Measurements from ENCODE around the gene PLPP6. TPM values are rescaled to one million over a fixed set of nuclear protein-coding genes. Genes with fewer than 3 reads are reported as not detected.

Gene PLPP6
- total and polyA plus RNA-seq, 2 of the 13 experiments (the other 11 are each of a cell fraction or from before 2014, with no cell fraction given) = 12.1 to 15.5 TPM

DNA sequence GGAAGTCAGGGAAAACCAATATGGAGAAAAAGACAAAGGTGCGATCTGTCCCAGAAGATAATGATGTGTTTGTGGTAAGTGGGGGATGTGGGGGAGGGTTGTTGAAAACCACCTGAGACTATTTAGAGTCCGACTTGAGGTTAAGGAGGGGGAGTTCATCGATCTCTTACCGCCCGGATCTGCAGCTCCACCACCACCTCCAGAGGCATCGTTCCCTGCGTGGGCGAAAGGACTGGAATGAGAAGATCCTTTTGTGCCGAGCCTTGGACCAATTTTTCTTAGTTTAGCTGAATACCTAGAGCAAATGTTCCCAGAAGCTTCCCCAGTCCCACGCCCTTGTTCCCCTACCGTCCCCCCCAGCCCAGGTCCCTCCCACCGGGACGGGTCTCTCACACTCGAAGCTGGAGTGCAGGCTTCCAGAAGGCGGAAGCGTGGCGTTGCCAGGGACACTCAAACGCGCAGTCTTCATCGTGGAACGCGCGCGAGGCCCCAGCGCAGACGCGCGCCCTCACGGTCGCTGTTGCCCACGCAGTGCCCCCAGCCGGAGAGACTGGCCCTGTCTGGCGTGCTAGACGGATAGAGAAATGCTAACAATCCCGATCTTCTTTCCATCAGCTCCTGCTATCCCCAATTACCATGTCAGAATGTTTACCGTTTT, 4.1 kb downstream of the PLPP6 start, which contains the start of gene SPATA6L (continued):
- no peak for TF ChIP-seq SMC3 (IDR thresholded peaks at IDR 0.05; ENCODE audit: low read length)
- TF ChIP-seq FOXO1 (CRISPR knock-in tag; IDR thresholded peaks at IDR 0.05) = 0 out of 2 replicates have a peak, but pooled peaks have one; percentile 18
- TF ChIP-seq, protein P1, sequence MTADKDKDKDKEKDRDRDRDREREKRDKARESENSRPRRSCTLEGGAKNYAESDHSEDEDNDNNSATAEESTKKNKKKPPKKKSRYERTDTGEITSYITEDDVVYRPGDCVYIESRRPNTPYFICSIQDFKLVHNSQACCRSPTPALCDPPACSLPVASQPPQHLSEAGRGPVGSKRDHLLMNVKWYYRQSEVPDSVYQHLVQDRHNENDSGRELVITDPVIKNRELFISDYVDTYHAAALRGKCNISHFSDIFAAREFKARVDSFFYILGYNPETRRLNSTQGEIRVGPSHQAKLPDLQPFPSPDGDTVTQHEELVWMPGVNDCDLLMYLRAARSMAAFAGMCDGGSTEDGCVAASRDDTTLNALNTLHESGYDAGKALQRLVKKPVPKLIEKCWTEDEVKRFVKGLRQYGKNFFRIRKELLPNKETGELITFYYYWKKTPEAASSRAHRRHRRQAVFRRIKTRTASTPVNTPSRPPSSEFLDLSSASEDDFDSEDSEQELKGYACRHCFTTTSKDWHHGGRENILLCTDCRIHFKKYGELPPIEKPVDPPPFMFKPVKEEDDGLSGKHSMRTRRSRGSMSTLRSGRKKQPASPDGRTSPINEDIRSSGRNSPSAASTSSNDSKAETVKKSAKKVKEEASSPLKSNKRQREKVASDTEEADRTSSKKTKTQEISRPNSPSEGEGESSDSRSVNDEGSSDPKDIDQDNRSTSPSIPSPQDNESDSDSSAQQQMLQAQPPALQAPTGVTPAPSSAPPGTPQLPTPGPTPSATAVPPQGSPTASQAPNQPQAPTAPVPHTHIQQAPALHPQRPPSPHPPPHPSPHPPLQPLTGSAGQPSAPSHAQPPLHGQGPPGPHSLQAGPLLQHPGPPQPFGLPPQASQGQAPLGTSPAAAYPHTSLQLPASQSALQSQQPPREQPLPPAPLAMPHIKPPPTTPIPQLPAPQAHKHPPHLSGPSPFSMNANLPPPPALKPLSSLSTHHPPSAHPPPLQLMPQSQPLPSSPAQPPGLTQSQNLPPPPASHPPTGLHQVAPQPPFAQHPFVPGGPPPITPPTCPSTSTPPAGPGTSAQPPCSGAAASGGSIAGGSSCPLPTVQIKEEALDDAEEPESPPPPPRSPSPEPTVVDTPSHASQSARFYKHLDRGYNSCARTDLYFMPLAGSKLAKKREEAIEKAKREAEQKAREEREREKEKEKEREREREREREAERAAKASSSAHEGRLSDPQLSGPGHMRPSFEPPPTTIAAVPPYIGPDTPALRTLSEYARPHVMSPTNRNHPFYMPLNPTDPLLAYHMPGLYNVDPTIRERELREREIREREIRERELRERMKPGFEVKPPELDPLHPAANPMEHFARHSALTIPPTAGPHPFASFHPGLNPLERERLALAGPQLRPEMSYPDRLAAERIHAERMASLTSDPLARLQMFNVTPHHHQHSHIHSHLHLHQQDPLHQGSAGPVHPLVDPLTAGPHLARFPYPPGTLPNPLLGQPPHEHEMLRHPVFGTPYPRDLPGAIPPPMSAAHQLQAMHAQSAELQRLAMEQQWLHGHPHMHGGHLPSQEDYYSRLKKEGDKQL (CRISPR knock-in tag; IDR thresholded peaks at IDR 0.05; ENCODE audit: low read depth) = no peak
- peak; percentile 56 for TF ChIP-seq ZBTB38 (CRISPR knock-in tag; IDR thresholded peaks at IDR 0.05)
- peak; percentile 34 for TF ChIP-seq HNRNPK (IDR thresholded peaks at IDR 0.05; ENCODE audit: low read depth, low read length, poor library complexity, severe bottlenecking)
- TF ChIP-seq, protein P2, sequence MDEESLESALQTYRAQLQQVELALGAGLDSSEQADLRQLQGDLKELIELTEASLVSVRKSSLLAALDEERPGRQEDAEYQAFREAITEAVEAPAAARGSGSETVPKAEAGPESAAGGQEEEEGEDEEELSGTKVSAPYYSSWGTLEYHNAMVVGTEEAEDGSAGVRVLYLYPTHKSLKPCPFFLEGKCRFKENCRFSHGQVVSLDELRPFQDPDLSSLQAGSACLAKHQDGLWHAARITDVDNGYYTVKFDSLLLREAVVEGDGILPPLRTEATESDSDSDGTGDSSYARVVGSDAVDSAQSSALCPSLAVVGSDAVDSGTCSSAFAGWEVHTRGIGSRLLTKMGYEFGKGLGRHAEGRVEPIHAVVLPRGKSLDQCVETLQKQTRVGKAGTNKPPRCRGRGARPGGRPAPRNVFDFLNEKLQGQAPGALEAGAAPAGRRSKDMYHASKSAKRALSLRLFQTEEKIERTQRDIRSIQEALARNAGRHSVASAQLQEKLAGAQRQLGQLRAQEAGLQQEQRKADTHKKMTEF (CRISPR knock-in tag; IDR thresholded peaks at IDR 0.05) = peak; percentile 55; the same call in 1 of the 2 replicates
- TF ChIP-seq, protein P3, sequence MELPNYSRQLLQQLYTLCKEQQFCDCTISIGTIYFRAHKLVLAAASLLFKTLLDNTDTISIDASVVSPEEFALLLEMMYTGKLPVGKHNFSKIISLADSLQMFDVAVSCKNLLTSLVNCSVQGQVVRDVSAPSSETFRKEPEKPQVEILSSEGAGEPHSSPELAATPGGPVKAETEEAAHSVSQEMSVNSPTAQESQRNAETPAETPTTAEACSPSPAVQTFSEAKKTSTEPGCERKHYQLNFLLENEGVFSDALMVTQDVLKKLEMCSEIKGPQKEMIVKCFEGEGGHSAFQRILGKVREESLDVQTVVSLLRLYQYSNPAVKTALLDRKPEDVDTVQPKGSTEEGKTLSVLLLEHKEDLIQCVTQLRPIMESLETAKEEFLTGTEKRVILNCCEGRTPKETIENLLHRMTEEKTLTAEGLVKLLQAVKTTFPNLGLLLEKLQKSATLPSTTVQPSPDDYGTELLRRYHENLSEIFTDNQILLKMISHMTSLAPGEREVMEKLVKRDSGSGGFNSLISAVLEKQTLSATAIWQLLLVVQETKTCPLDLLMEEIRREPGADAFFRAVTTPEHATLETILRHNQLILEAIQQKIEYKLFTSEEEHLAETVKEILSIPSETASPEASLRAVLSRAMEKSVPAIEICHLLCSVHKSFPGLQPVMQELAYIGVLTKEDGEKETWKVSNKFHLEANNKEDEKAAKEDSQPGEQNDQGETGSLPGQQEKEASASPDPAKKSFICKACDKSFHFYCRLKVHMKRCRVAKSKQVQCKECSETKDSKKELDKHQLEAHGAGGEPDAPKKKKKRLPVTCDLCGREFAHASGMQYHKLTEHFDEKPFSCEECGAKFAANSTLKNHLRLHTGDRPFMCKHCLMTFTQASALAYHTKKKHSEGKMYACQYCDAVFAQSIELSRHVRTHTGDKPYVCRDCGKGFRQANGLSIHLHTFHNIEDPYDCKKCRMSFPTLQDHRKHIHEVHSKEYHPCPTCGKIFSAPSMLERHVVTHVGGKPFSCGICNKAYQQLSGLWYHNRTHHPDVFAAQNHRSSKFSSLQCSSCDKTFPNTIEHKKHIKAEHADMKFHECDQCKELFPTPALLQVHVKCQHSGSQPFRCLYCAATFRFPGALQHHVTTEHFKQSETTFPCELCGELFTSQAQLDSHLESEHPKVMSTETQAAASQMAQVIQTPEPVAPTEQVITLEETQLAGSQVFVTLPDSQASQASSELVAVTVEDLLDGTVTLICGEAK (IDR thresholded peaks at IDR 0.05) = no peak
- TF ChIP-seq, protein P3 (CRISPR knock-in tag; IDR thresholded peaks at IDR 0.05) = 0 out of 2 replicates have a peak, but pooled peaks have one; percentile 24
- peak; percentile 86 for TF ChIP-seq KDM2A (CRISPR knock-in tag; IDR thresholded peaks at IDR 0.05; ENCODE audit: borderline replicate concordance, low read depth)
- TF ChIP-seq SCMH1 (CRISPR knock-in tag; IDR thresholded peaks at IDR 0.05; ENCODE audit: borderline replicate concordance) = no peak

Data from HepG2 (cell line).